SK-N-MC (cell line): ENCODE results near the gene SLC6A2.

Source experiments
- EZH2 ChIP-seq: fragments of 200-600 bp; sonication (generic); IDR thresholded peaks from one replicate; pipeline ENCODE4 v1.6.1; 2017; ENCODE audit warnings: antibody characterized with exemption
- FOXP2 ChIP-seq: optimal IDR thresholded peaks from 2 replicates; pipeline ENCODE3; 2011; ENCODE audit warnings: mild to moderate bottlenecking, moderate library complexity; ENCODE audit not compliant: insufficient read depth; ENCODE audit errors: extremely low read length, control extremely low read depth
- POLR2AphosphoS5 ChIP-seq: IDR thresholded peaks from 2 replicates; pipeline ENCODE4 v1.6.1; 2012; ENCODE audit warnings: mild to moderate bottlenecking, low read depth, low read length, borderline replicate concordance

DNA sequence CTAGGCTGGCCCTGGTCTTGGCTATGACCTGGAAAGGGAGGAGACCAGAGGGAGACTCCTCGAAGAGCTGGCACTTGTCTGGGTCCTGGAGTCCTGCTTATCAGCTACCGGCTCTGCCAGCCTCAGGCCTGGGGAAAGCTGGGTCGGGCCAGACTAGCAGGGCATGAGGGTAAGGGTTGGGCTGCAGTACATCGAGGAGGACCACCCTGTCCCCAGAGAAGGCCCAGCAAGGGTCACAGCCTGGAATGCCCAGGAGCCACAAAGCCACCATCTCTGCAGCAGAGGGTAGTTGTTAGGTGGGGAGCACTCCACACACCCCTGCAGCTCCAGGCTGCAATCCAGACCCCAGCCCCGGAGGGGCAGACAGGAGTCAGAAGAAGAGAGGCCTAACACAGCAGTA lies 54.0 kb downstream of the SLC6A2 start:
- TF ChIP-seq EZH2: no peak
- TF ChIP-seq FOXP2: no peak
- TF ChIP-seq POLR2AphosphoS5: no peak
